ENCODE results near the gene STX3.

- TF ChIP-seq TARDBP (CRISPR knock-in tag; IDR thresholded peaks at IDR 0.05) (no peak), MTA1 (CRISPR knock-in tag; IDR thresholded peaks at IDR 0.05; ENCODE audit: borderline replicate concordance) (no peak), AFF4 (CRISPR knock-in tag; IDR thresholded peaks at IDR 0.05) (no peak), CREB1 (IDR thresholded peaks at IDR 0.05) (no peak), CREB1 (CRISPR knock-in tag; IDR thresholded peaks at IDR 0.05) (no peak)
Observed at GRCh38 chr11:59716051-59716450, 39.1 kb upstream of the STX3 start.
